DOHH2 (cell line): Measurements from ENCODE around the gene MZT2A.

Experiments
- CTCF ChIP-seq: fragments of 200-600 bp; sonication (generic); IDR thresholded peaks from one replicate; pipeline ENCODE4 v1.5.1; 2014; ENCODE audit warnings: antibody characterized with exemption, mild to moderate bottlenecking, low read depth, low read length; ENCODE audit not compliant: poor library complexity, severe bottlenecking
- EZH2phosphoT487 ChIP-seq: fragments of 200-600 bp; sonication (generic); IDR thresholded peaks from 2 replicates; pipeline ENCODE4 v1.6.1; 2017; ENCODE audit warnings: borderline replicate concordance, mild to moderate bottlenecking, antibody characterized with exemption, low read length, moderate library complexity, mixed read lengths

GRCh38 chr2:131520526-131520925 is 28.3 kb upstream of the MZT2A start:
- TF ChIP-seq CTCF (no peak), EZH2phosphoT487 (no peak)
